GM19043 (cell line): ENCODE results near the gene BCAS3.

Source experiments
- ATAC-seq: cut with Tn5 transposase; IDR thresholded peaks from one replicate; pipeline ENCODE4 v1.9.1; 2021; ENCODE audit warnings: low read depth; ENCODE audit not compliant: unreplicated experiment

BCAS3 gene

DNA sequence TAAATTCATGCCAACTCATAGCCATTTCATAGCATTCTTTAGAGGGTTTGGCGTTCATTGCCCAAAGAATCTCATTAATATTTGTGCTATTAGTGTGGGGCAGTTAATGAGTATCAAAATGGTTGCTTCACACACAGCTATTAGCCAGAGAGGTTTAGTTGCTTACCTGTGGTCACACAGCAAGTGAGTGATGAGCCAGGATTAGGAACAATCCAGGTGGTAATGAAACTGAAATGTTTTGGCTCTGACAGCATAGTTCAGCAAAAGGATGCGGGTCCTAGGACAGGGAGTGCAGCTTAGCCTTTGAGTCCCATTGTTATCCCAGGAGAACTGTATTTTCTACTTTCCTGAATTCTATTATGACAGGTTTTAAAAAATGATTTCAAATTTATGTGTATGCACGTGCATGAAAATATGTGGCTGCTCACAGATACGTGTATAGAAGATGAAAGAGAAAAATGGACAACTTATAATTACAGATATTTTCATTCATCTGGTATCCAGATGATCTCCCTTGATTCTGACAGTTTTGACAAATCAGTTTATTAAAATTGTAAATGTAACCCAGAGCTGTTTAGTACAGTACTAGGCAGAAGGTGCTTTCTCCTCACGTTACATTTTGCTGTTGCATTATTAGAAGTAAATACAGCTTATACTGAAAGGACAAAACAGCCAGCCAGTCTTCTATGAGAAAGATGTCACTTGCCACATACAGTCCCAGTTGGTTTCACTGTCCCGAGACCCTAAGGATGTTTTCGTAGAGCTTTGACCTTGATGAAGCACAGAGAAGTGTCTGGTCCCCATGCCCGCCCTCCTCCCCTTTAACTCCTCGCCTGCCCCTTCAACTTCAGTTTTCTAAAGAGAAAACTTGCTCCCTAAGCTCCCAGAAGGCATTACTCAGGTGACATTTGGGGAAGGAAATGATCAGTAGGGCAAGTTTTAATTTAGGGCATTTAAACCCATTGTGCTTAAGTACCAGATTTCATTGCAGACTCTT lies 622.2 kb downstream of the BCAS3 start:
- no peak for ATAC-seq

DNA sequence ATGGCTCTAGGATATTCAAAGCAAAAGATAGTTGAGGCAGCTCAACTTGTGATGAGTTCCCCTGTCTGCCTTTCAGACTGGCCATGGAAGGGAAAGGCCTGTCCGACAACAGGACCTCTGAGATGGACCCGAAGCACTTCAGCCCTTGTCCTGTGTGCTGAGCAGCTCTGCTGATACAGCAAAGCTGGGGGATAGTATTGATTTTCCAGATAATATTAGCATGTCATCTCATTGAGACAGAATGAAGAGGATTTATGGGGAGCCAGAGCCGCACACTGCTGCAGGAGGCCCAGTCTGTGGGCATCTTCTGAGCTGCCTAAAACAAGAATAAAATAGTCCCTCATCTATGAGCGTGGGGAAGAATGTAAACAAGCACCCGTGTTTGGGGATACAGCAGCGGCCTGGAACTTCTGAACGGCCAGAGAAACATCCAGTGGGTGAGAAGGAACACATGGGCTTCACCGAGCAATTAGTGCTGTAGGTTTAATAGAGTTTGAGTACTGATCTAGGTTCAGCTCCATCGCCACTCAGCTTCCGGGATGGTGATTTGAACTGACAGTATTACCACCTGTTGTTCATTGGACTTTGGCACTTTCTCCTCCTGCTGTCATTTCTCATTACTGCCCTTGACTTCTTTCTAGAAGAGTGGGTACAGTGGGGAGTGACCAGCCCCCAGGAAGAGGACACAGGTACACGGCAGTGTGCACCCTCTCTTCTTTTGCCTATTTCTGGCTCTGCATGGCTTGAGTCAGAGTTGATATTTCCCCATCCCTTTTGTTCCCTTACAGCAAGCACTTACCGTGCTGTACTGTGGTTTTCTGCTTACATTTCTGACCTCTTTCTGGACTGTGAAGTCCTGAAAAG lies 625.5 kb downstream of the BCAS3 start:
- no peak for ATAC-seq

- no peak for ATAC-seq
Measured at GRCh38 chr17:61303817-61304096, 626.1 kb downstream of the BCAS3 start.

DNA sequence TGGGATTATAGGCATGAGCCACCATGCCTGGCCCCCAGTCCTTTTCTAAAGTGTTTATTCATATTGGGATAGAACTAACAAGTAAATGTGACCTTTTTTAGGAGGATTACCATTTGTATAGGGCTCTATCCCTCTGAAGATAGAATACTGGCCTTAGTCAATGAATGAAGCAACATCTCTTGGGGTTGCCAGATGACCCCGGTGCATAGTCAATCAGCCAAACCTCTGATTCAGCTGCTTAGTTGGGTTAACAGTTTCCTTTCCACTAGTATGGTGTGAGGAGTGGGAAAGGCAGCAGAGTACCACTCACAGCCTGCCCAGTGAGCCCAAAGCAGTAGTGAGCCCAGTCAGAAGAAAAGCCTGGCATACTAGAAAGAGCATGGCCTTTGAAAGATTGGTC lies 627.4 kb downstream of the BCAS3 start:
- no peak for ATAC-seq

DNA sequence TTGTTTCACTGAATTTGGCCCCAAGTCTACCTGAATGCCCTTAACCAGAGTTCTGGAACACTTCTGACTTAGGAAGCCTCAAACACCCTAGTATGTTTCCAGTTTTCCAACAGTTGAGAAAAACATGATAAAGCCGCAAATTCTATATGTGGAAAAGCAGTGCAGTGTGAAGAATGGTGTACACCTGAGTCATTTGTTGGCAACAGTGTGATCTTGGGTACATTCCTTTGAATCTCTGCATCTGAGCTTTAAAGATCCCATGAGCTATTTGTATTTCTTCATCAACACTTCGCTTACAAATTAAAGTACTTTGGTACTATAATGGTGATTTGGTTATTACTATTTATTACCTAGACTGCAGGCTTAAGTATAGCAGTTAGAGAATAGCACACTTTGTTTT lies 628.4 kb downstream of the BCAS3 start:
- ATAC-seq, result no peak

DNA sequence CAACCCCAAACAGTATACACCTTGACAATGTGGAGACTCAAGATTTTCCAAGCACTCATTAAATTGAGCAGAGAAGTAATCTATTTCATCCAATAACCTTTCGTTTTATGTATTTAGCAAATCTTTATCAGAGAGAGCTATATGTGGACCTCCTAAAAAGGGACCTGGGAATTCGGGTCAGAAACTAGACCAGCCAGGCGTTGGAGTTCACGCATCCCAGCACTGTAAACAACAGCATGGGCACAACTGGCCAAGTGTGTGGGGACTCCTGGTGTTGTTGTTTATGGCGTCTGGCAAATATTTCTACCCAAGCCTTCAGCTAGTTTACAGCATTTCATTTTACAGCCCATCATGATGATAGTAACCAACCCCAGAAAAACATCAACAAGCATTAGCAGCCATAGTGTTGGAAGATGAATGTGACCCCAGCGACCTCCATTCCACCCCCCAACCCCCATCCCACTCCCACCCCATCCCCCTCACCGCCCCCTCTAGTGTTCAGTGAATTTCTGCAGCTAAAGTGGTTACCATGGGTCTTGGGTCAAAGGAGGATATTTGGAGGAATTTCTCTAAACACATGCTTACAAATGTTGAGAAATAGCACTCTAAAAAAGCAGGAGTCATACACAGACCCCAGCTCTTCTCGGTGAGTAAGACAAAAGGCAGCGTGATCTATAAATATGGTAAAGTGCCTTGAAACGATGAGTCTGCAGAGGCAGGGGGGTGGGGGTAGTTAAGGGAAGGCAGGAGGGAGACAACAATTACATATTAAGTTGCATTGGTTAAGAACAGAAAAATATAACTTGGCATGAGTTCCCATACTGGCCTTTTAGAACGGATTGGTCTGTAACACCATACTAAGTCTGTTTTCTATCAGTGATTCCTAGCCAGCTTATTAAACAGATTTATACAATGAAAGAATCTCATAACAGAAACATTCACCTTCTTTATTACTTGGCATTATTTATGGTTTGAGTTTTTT lies 630.5 kb downstream of the BCAS3 start:
- no peak for ATAC-seq

DNA sequence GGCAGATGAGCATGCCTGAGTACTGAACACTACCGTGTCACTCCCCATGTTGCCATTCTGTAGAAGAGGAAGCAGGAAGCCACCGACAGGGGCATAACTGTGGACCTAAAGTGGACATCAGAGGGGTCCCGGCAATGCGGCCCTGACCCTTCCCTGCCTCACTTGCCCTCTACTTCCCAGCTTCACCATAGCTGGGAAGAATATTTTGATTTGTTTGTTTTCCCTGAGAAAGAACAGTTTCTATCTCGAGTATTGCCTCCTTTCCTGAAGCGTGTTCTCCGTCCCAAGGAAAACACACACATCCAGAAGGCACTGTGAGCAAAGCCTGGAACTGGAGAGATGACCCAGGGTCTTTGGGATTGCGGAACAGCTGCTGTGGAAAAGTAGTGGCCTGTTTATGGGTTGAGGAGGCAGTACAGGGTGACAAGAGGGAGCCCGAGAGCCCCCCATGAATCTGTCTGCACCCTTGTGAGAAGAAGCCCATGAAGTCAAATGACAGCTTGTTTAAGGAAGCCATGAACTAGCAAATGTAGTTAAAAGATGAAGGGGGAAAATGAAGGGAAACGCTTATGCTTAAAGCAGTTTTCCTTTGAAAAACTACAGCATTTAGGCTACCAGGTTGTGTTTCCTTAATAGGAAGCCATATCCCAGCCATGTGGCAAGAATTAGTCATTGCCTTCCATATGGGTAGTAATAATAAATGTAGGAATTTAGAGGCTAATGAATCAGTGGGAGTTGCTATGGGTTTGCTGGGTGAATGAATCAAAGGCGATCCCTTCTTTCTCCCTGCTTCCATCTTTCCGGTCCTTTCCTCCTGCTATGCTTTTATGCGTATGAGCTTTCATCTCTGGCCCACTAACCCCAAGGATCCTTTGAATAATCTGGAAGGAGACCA lies 632.0 kb downstream of the BCAS3 start:
- no peak for ATAC-seq

GRCh38 chr17:61310590-61310989 lies 632.9 kb downstream of the BCAS3 start:
- ATAC-seq, result no peak

DNA sequence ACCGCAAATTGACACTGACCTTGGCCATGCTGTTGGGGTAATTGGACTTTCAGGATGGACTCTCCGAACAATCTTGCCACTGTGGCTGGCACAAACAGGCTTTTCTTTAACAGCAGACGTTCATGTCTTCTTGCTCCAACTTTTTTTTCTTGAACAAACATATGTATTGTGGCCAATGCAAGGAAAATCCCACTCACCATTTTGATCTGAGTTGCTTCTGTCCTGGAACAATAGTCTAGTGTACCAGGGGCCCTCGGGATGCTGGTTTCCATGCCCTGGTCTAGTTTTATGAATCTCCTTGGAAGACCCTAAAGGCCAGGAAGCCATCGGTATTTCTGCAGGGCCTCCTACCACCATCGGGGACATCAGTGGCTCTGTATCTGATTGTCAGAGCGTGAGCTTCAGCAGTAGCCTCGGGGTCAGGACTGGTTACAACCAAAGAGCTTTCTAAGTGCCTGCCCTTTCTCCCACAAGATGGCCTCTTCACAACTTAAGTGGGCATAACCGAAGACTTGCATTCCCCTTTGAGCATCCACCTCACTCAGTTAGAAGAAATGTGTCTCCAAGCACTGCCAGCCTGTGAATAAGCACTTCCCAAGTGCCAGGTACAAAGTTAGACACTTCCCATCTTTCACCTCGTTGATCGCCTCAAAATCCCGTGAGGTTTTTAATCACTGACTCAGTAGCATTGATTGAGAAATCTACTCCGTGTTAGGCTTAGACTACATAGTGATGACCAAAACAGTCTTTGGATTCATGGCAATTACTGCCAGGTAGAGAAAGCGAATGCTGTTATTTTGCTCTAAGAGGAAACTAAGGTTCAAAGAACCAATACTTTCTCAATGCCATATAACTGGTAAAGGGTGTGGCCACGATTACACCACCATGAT lies 635.0 kb downstream of the BCAS3 start:
- ATAC-seq, result no peak

- no peak for ATAC-seq
Measured at GRCh38 chr17:61313461-61314326, 636.0 kb downstream of the BCAS3 start.

GRCh38 chr17:61314368-61315078 lies 636.9 kb downstream of the BCAS3 start:
- ATAC-seq, result no peak

DNA sequence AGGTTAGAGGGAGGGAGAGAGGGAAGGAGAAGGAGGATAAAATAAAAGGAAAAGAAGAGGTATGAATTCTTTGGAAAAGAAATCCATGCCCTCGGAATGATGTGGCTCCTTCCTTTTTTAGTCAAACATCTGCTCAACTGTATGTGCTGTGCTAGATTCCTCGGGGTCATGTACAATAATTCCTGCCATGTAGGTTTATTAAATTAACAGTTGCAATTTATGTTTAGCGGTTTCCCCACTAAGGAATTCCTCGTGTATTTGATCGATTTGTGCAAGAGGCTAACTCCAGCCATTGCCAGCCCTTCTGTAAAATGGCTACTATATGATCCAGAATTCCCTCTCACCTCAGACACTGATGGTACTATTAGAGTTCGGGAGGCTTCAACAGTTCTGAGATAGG lies 639.0 kb downstream of the BCAS3 start:
- ATAC-seq, result no peak

GRCh38 chr17:61317779-61318178 lies 640.1 kb downstream of the BCAS3 start:
- no peak for ATAC-seq

GRCh38 chr17:61318684-61319098 lies 641.0 kb downstream of the BCAS3 start:
- no peak for ATAC-seq

GRCh38 chr17:61321344-61321743 lies 643.7 kb downstream of the BCAS3 start:
- ATAC-seq, result no peak

- ATAC-seq, result no peak
Measured at GRCh38 chr17:61322325-61323002, 644.8 kb downstream of the BCAS3 start.
